GM19238 (cell line): ENCODE data around the gene CXCL11.
"Not testable (repeated sequence)": the region's sequence is repeated elsewhere in the genome, so short reads cannot be mapped to it uniquely, and the experiment has no call there.

Experiments used
- DNase-seq: peaks from one replicate; pipeline ENCODE4 v3.0.0; 2011; ENCODE audit warnings: low spot score; ENCODE audit not compliant: insufficient read length

Gene CXCL11

GRCh38 chr4:76002176-76002575 is 33.7 kb downstream of the CXCL11 start:
- DNase-seq: no peak

- DNase-seq: no peak
Measured at GRCh38 chr4:76001700-76002099, 34.2 kb downstream of the CXCL11 start.

GRCh38 chr4:76000279-76000678 is 35.6 kb downstream of the CXCL11 start:
- DNase-seq: no peak

- DNase-seq: not testable (repeated sequence)
Measured at GRCh38 chr4:75998525-75999147, 37.2 kb downstream of the CXCL11 start.

GRCh38 chr4:75997946-75998345 is 37.9 kb downstream of the CXCL11 start:
- DNase-seq: no peak

GRCh38 chr4:75997081-75997480 is 38.8 kb downstream of the CXCL11 start:
- no peak for DNase-seq

GRCh38 chr4:75995727-75996126 is 40.1 kb downstream of the CXCL11 start:
- no peak for DNase-seq

GRCh38 chr4:75992462-75992861 is 43.4 kb downstream of the CXCL11 start:
- no peak for DNase-seq

- DNase-seq: no peak
Measured at GRCh38 chr4:75989846-75990528, 45.9 kb downstream of the CXCL11 start.

GRCh38 chr4:75985116-75985515 is 50.8 kb downstream of the CXCL11 start:
- DNase-seq: no peak
